GM12874 (cell line): ENCODE measurements around the gene TAF3.

Source experiments
- CTCF ChIP-seq: IDR thresholded peaks from 2 replicates; pipeline ENCODE4 v1.5.1; 2011; ENCODE audit warnings: low read depth, mild to moderate bottlenecking, control low read depth, low read length, moderate library complexity; ENCODE audit not compliant: insufficient read depth

Gene TAF3

GRCh38 chr10:8034466-8035005 lies 216.2 kb downstream of the TAF3 start:
- TF ChIP-seq CTCF = no peak

DNA sequence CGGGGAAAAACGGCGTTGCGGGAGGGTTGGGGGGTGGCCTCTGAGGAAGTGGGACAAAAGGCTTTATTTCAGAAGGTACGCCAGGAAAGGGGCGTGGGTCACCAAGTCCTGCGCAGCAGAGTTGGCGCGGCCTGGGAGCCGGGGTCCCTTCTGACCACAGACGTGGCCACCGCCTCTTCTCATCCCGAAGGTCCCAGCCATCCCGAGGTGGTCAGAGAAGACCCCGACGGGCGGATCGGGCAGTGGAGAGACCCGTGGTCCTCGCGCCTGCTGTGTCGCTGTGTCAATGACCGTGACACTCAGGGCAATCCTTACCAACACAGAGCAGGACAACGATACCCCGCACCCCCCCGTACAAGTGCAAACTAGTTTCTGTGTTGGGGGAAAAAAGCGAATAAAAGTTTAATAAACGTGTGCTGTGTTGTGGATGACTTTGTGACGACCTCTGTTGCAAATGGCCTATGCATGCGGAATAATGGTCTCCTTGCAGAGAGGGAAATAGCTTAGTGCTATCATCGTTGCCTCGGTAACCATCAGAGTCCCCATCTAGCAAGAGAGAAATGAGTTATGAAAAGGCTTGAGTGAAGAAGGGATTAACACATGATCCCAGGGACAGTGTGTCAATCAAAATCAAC lies 216.8 kb downstream of the TAF3 start:
- no peak for TF ChIP-seq CTCF

GRCh38 chr10:8035641-8036470 lies 217.6 kb downstream of the TAF3 start:
- no peak for TF ChIP-seq CTCF

DNA sequence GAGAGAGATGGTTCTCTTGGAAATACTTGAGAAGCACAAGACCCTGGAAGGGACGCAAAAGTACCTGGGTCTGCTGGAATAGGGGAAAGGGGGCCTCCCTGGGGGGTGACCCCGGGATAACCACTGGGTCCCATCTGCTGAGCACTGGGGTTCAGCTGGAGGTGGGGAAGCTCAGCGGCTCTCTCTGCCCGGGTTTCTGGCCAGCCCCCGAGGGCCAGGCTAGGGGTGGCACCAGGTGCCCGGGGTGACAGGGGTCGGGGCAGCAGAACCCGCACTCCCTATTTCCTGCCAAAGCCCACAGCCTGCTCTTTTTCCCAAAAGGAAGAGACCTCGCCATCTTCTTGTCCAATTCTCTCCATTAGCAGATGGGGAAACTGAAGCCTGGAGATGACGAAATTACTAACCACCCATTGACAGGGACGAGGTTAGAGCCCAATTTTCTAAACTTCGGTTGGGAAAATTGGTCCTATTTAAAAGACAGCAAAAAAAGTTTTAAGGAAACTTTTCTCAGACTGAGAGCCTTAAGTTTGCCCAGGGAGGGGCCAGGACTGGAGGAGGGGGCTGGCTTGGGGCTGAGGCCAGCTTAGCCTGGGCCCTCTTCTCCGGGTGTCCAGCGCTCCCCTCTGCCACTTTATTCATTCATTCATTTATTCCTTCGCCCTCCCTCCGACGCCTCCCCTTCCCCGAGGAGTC lies 218.3 kb downstream of the TAF3 start:
- no peak for TF ChIP-seq CTCF

- no peak for TF ChIP-seq CTCF
Measured at GRCh38 chr10:8037199-8037801, 219.0 kb downstream of the TAF3 start.

- no peak for TF ChIP-seq CTCF
Measured at GRCh38 chr10:8037941-8038894, 219.9 kb downstream of the TAF3 start.
